Measurements from ENCODE around the gene GALNS.

GRCh38 chr16:88902744-88903143 is 46.0 kb upstream of the GALNS start:
- TF ChIP-seq, protein P1, sequence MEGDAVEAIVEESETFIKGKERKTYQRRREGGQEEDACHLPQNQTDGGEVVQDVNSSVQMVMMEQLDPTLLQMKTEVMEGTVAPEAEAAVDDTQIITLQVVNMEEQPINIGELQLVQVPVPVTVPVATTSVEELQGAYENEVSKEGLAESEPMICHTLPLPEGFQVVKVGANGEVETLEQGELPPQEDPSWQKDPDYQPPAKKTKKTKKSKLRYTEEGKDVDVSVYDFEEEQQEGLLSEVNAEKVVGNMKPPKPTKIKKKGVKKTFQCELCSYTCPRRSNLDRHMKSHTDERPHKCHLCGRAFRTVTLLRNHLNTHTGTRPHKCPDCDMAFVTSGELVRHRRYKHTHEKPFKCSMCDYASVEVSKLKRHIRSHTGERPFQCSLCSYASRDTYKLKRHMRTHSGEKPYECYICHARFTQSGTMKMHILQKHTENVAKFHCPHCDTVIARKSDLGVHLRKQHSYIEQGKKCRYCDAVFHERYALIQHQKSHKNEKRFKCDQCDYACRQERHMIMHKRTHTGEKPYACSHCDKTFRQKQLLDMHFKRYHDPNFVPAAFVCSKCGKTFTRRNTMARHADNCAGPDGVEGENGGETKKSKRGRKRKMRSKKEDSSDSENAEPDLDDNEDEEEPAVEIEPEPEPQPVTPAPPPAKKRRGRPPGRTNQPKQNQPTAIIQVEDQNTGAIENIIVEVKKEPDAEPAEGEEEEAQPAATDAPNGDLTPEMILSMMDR (IDR thresholded peaks at IDR 0.05; ENCODE audit: extremely low read depth in 1 of 2, insufficient read depth in 1 of 2, low read depth in 1 of 2, low read length in 2 of 2) = no peak
- TF ChIP-seq POLR2AphosphoS5 (IDR thresholded peaks at IDR 0.05; ENCODE audit: insufficient read depth, low read depth, low read length) (no peak), JUN (IDR thresholded peaks at IDR 0.05; ENCODE audit: borderline replicate concordance, insufficient read depth, insufficient read length, low read depth) (no peak), MYC (IDR thresholded peaks at IDR 0.05; ENCODE audit: low read depth, low read length) (no peak), POLR2A (IDR thresholded peaks at IDR 0.05; ENCODE audit: low read depth, low read length) (no peak), EZH2 (IDR thresholded peaks at IDR 0.05; ENCODE audit: borderline replicate concordance, low read depth, low read length, severe bottlenecking) (no peak)
